ENCODE results near the gene NKX2-1. TPM values are rescaled to one million over a fixed set of nuclear protein-coding genes. Genes with fewer than 3 reads are reported as not detected.

NKX2-1 gene
- total and polyA plus RNA-seq, 12 donors: 0.11 to 0.87 (median 0.15) TPM; not detected in 9

DNA sequence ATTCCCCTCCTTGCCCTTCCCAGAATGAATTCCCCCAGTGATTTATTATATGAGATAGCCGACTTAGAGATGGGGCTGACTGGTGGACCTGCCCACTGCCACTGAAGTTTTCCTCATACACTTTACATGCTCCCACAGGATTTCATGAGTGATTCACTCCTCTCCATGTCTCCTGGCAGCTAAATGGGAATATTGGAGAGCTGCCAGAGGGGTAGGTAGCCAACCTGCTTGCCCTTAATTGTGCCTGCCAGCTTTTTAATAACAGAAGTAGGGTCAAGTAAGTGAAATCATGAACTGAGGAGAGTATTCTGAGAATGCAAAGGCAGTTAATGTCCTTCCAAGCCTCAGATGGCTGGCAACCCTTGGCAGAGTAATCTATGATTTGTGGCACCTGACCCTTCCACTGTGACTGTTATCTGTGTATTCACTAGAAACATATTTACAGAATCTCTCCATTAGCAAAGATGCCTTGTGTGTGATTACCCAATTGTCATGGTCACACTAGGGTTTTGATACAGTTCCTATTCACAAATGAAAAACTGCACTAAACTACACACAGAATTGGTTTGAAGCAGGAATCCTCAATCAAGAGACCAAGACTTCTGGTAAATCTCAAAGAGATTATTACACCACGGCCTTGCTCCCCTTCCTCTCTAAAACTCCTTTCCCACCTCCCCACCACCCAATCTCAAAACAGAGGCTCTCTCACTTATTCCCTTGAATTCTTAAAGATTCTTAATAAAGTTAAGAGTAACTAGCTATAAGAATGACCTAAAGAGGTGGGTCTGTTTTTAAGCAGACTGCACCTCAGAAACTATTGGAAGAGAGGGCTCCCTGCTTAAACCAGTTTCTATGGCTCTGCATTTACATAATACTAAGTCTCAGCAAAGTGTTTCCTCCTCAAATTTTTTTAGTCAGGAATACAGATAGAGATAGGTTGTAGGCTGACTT is 17.2 kb downstream of the NKX2-1 start:
- TF ChIP-seq POLR2A (IDR thresholded peaks at IDR 0.05): no peak
- TF ChIP-seq, protein P1, sequence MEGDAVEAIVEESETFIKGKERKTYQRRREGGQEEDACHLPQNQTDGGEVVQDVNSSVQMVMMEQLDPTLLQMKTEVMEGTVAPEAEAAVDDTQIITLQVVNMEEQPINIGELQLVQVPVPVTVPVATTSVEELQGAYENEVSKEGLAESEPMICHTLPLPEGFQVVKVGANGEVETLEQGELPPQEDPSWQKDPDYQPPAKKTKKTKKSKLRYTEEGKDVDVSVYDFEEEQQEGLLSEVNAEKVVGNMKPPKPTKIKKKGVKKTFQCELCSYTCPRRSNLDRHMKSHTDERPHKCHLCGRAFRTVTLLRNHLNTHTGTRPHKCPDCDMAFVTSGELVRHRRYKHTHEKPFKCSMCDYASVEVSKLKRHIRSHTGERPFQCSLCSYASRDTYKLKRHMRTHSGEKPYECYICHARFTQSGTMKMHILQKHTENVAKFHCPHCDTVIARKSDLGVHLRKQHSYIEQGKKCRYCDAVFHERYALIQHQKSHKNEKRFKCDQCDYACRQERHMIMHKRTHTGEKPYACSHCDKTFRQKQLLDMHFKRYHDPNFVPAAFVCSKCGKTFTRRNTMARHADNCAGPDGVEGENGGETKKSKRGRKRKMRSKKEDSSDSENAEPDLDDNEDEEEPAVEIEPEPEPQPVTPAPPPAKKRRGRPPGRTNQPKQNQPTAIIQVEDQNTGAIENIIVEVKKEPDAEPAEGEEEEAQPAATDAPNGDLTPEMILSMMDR (IDR thresholded peaks at IDR 0.05): no peak
- Histone ChIP-seq H3K27me3 (peaks cover 68% of the 10 kb centered on the region), H3K9me3 (replicated peaks in 1 of 3) (no peaks in the 10 kb centered on the region), H3K27ac (no peak overlapping the region), H3K4me3 (no peak overlapping the region), H3K4me1 (replicated peaks in 1 of 2) (no peaks in the 10 kb centered on the region), H3K36me3 (replicated peaks in 1 of 2) (no peaks in the 10 kb centered on the region)
- no peak for DNase-seq
- WGBS, 4 donors: 5 to 14% (median 9%) methylated on average over 2 of the region's 2 CpGs
- intact Hi-C loops (cut with DNase I): no loop called here

DNA sequence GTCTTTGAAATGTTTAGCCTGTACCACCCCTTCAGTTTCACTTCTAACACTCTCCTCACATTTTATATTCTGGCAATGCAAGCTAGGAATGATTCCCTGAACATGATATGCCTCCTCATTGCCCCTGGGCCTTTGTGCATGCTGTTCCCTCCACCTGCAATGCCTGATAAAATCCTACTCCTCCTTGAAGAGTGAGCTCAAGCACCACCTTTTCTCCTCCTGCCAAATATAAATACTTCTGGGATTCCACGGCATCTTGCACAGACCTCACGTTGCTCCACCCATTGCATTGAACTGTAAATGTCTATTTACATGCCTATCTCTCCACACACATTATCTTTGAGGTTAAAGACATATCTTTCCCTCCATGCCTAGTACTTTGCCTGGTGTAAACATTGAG is 21.1 kb downstream of the NKX2-1 start:
- H3K27ac ChIP-seq: no peak overlapping the region
- no peak overlapping the region for H3K4me3 ChIP-seq
- intact Hi-C loops (cut with DNase I): no loop called here
- no peak for DNase-seq
- H3K36me3 ChIP-seq (replicated peaks in 1 of 2): no peaks in the 10 kb centered on the region
- no peaks in the 10 kb centered on the region for H3K4me1 ChIP-seq (replicated peaks in 1 of 2)
- H3K9me3 ChIP-seq (replicated peaks in 1 of 3): no peaks in the 10 kb centered on the region
- peaks cover 43% of the 10 kb centered on the region for H3K27me3 ChIP-seq
- WGBS, 4 donors: 4 to 18% (median 13%) methylated on average over 2 of the region's 2 CpGs
- TF ChIP-seq POLR2A (IDR thresholded peaks at IDR 0.05): no peak
- TF ChIP-seq, protein P1 (IDR thresholded peaks at IDR 0.05): no peak

DNA sequence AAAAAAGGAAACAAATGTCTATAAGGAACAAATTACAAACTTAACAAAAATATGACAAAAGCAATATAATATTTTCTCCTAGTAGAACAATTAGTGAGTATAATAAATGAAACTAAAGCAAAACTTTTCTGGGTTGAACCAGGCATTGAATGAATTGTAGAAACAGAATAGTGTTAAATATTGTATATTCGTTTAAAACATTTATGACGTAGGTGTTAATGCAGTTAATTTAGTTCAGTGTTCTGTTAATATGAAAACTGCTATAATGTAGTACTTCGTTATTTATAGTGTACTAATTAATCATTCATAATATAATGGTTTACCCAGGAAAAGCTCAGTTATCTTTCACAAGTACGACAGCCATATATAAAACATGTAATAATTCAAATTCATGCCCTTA is 23.7 kb downstream of the NKX2-1 start:
- Histone ChIP-seq H3K36me3 (replicated peaks in 1 of 2) (no peaks in the 10 kb centered on the region), H3K4me1 (replicated peaks in 1 of 2) (no peaks in the 10 kb centered on the region), H3K27me3 (peaks cover 39% of the 10 kb centered on the region), H3K27ac (no peak overlapping the region), H3K9me3 (replicated peaks in 1 of 3) (no peaks in the 10 kb centered on the region), H3K4me3 (no peak overlapping the region)
- intact Hi-C loops (cut with DNase I): no loop called here
- TF ChIP-seq, protein P1 (IDR thresholded peaks at IDR 0.05): no peak
- 52 to 72% (median 56%) methylated on average over 4 of the region's 4 CpGs for WGBS, 4 donors
- no peak for DNase-seq

DNA sequence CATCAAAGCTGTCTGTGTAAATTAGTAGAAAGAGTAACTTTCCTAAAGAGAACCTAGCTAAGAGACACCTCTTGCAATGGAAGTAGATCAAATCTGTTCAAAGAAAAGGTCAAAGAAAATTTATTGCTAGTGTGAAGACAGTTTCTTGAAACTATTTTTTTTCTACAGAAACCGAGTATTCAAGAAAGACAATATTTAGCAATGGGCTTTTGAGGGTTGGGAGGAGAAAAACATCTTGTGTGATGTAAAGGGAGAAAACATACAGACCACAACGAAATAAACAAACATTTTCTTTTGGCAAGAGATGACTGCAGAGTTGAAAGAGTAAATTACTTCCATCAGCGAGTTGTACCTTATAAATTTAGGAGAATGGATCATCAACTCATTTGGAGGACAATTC is 24.4 kb downstream of the NKX2-1 start:
- no peaks in the 10 kb centered on the region for H3K36me3 ChIP-seq (replicated peaks in 1 of 2)
- H3K9me3 ChIP-seq (replicated peaks in 1 of 3): no peaks in the 10 kb centered on the region
- no peak for DNase-seq
- intact Hi-C loops (cut with DNase I): no loop called here
- TF ChIP-seq, protein P1 (IDR thresholded peaks at IDR 0.05): no peak
- no peak for TF ChIP-seq POLR2A (IDR thresholded peaks at IDR 0.05)
- H3K4me1 ChIP-seq (replicated peaks in 1 of 2): no peaks in the 10 kb centered on the region
- H3K4me3 ChIP-seq: no peak overlapping the region
- WGBS, 4 donors: 7 to 14% (median 9%) methylated on average over 3 of the region's 3 CpGs
- no peak overlapping the region for H3K27ac ChIP-seq
- peaks cover 32% of the 10 kb centered on the region for H3K27me3 ChIP-seq

Measured in adrenal gland (tissue), 12 donors.